ENCODE measurements around the gene CCDC177.

DNA sequence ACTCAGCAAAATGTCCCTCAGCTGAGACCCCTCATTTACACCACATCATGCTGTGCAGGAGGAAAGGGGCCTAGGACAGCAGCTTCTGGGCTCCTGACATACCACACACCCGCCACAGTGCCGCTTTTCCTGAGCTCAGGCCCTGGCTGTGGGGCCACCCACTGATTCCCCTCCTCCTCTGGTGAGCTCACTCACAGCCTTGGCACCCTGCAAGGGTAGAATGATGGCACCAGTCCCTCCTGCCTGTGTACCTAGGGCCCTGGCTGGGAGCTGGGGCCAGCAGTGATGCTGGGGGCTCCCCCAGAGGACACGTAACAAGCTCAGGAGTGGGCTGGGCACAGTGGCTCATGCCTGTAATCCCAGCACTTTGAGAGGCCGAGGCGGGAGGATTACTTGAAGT lies 45.7 kb downstream of the CCDC177 start:
- TF ChIP-seq, protein P1, sequence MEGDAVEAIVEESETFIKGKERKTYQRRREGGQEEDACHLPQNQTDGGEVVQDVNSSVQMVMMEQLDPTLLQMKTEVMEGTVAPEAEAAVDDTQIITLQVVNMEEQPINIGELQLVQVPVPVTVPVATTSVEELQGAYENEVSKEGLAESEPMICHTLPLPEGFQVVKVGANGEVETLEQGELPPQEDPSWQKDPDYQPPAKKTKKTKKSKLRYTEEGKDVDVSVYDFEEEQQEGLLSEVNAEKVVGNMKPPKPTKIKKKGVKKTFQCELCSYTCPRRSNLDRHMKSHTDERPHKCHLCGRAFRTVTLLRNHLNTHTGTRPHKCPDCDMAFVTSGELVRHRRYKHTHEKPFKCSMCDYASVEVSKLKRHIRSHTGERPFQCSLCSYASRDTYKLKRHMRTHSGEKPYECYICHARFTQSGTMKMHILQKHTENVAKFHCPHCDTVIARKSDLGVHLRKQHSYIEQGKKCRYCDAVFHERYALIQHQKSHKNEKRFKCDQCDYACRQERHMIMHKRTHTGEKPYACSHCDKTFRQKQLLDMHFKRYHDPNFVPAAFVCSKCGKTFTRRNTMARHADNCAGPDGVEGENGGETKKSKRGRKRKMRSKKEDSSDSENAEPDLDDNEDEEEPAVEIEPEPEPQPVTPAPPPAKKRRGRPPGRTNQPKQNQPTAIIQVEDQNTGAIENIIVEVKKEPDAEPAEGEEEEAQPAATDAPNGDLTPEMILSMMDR (IDR thresholded peaks at IDR 0.05; ENCODE audit: insufficient read depth, low read length, poor library complexity, severe bottlenecking) = no peak
- TF ChIP-seq EZH2phosphoT487 (conservative IDR thresholded peaks at IDR 0.05; ENCODE audit: low read length) = no peak

Data from SU-DHL-6 (cell line).